Loucy (cell line): ENCODE measurements around the gene VAV1.

Experiments used
- H2AFZ ChIP-seq: fragments of 200-600 bp; sonication (generic); 2 replicates; pipeline ENCODE4 v1.6.0; 2016; ENCODE audit warnings: antibody characterized with exemption, mild to moderate bottlenecking, low read length, moderate library complexity
- H3F3A ChIP-seq: fragments of 200-600 bp; 2 replicates; pipeline ENCODE4 v1.6.0; 2016; ENCODE audit warnings: antibody characterized with exemption, low read depth, mild to moderate bottlenecking
- H3K27me3 ChIP-seq: fragments of 200-600 bp; sonication (generic); 2 replicates; pipeline ENCODE4 v1.6.1; 2014; ENCODE audit warnings: low read length, mild to moderate bottlenecking; ENCODE audit not compliant: insufficient read depth, poor library complexity, severe bottlenecking
- H3K36me3 ChIP-seq: fragments of 200-600 bp; sonication (generic); 2 replicates; pipeline ENCODE4 v1.6.1; 2016; ENCODE audit warnings: low read length; ENCODE audit not compliant: insufficient read depth
- H3K4me1 ChIP-seq: fragments of 200-600 bp; sonication (generic); 2 replicates; pipeline ENCODE4 v1.5.1; 2014; ENCODE audit warnings: low read length, mild to moderate bottlenecking; ENCODE audit not compliant: insufficient read depth, poor library complexity, severe bottlenecking
- H3K4me2 ChIP-seq: fragments of 200-600 bp; sonication (generic); 2 replicates; pipeline ENCODE4 v1.6.0; 2014; ENCODE audit warnings: antibody characterized with exemption, low read length, low read depth, mild to moderate bottlenecking; ENCODE audit not compliant: poor library complexity, severe bottlenecking
- H3K4me3 ChIP-seq: fragments of 200-600 bp; sonication (generic); 2 replicates; pipeline ENCODE4 v1.5.1; 2014; ENCODE audit warnings: low read length, mild to moderate bottlenecking, mixed read lengths; ENCODE audit not compliant: poor library complexity, severe bottlenecking
- H3K79me2 ChIP-seq: fragments of 200-600 bp; sonication (generic); 2 replicates; pipeline ENCODE4 v1.6.1; 2014; ENCODE audit warnings: low read length; ENCODE audit not compliant: insufficient read depth
- H3K9ac ChIP-seq: fragments of 200-600 bp; sonication (generic); 2 replicates; pipeline ENCODE4 v1.6.0; 2014; ENCODE audit warnings: mild to moderate bottlenecking, low read depth, low read length, moderate library complexity; ENCODE audit not compliant: poor library complexity, severe bottlenecking
- H3K9me2 ChIP-seq: fragments of 200-600 bp; sonication (generic); replicated peaks from 2 replicates; pipeline ENCODE4 v1.6.1; 2016; ENCODE audit warnings: low read depth, low read length, mixed read lengths
- H3K9me3 ChIP-seq: fragments of 200-600 bp; sonication (generic); 2 replicates; pipeline ENCODE4 v1.6.1; 2014; ENCODE audit warnings: mild to moderate bottlenecking, antibody characterized with exemption, low read length, low read depth; ENCODE audit not compliant: insufficient read depth
- H4K20me1 ChIP-seq: fragments of 200-600 bp; sonication (generic); 2 replicates; pipeline ENCODE4 v1.6.0; 2014; ENCODE audit warnings: antibody characterized with exemption, low read length, mild to moderate bottlenecking; ENCODE audit not compliant: insufficient read depth, poor library complexity, severe bottlenecking
- EZH2phosphoT487 ChIP-seq: fragments of 200-600 bp; IDR thresholded peaks from 2 replicates; pipeline ENCODE4 v1.6.1; 2018; ENCODE audit warnings: antibody characterized with exemption, mild to moderate bottlenecking, moderate library complexity, borderline replicate concordance
- TF ChIP-seq, protein P1 (sequence below): fragments of 200-600 bp; sonication (generic); conservative IDR thresholded peaks from 2 replicates; pipeline ENCODE4 v1.5.1; 2014; ENCODE audit warnings: mild to moderate bottlenecking, antibody characterized with exemption, low read length

Gene VAV1

DNA sequence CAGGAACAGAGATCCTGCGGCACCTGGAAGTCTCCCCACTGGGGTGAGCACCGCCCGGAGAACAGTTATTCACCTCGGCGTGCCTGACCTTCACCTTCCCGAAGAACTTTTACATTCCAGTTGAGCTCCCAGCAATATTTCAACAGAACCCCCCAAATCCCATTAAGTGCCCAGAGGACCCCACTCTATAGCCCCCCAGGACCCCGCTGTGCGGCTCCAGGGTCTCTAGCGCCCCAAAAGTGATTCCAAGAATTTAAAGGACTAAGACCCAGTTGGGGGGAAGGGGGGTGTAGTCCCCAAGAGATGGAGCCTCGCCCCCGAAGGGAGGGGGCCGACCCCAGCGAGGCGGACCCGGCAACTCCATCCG lies 35.6 kb upstream of the VAV1 start:
- no peaks in the 10 kb centered on the region for H3K9me2 ChIP-seq
- H3K4me1 ChIP-seq, result peaks cover 37% of the 10 kb centered on the region
- TF ChIP-seq, protein P1, sequence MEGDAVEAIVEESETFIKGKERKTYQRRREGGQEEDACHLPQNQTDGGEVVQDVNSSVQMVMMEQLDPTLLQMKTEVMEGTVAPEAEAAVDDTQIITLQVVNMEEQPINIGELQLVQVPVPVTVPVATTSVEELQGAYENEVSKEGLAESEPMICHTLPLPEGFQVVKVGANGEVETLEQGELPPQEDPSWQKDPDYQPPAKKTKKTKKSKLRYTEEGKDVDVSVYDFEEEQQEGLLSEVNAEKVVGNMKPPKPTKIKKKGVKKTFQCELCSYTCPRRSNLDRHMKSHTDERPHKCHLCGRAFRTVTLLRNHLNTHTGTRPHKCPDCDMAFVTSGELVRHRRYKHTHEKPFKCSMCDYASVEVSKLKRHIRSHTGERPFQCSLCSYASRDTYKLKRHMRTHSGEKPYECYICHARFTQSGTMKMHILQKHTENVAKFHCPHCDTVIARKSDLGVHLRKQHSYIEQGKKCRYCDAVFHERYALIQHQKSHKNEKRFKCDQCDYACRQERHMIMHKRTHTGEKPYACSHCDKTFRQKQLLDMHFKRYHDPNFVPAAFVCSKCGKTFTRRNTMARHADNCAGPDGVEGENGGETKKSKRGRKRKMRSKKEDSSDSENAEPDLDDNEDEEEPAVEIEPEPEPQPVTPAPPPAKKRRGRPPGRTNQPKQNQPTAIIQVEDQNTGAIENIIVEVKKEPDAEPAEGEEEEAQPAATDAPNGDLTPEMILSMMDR, result peak; percentile 33
- TF ChIP-seq EZH2phosphoT487, result no peak

DNA sequence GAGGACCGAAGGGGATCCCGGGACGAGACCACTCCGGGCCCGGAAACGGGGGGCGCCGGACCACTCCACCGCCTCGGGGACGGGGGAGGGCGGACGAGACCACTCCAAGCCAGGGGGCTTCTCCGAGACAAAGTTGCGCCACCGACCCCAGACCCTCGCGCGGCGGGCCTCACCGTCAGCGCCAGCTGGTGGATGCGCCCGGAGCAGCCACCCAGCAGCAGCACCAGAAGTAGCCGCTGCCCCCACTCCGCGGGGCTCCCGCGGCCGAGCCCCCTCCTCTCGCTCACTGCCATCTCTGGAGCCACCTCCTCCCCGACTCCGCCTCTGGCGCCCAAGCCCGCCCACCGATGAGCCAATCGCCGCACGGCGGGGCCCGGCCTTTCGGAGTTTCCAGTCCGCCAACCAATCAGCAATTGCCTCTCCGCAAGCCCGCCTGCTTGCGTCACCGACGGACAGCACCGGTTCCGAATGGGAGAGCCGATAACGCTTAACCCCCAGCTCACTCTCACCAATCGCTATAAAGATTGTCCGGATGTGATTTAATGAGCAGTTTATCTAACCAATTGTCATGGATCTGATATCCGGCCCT lies 35.1 kb upstream of the VAV1 start, which contains the start of gene GPR108:
TSS of gene GPR108 (minus strand) at position 297 of the 589 bp plus-strand sequence. CDS start at position 293, 4 bp downstream.
- H2AFZ ChIP-seq, result peak within 1 kb of the TSS; percentile 81
- peak within 1 kb of the TSS; percentile 94 for H3K4me3 ChIP-seq
- H3K27me3 ChIP-seq, result no peaks in the 10 kb centered on the region
- TF ChIP-seq, protein P1, result no peak
- TF ChIP-seq EZH2phosphoT487, result no peak
- H3K9me3 ChIP-seq, result no peaks in the 10 kb centered on the region
- H3K36me3 ChIP-seq, result no peaks in the 10 kb centered on the region
- peaks cover 37% of the 10 kb centered on the region for H3K4me1 ChIP-seq
- H4K20me1 ChIP-seq, result peaks cover 7% of the 10 kb centered on the region
- H3F3A ChIP-seq, result no peaks in the 10 kb centered on the region
- H3K9me2 ChIP-seq, result no peaks in the 10 kb centered on the region
- peaks cover 11% of the 10 kb centered on the region; the same call in 1 of the 2 replicates for H3K79me2 ChIP-seq
- H3K9ac ChIP-seq, result peak within 1 kb of the TSS; percentile 88
- peak within 1 kb of the TSS; percentile 85 for H3K4me2 ChIP-seq

More for the DNA sequence above, 35.6 kb upstream of the VAV1 start:
- Histone ChIP-seq H3K4me2 (peak overlapping the region; percentile 85), H3K9me3 (no peaks in the 10 kb centered on the region), H3F3A (no peaks in the 10 kb centered on the region), H3K9ac (peak overlapping the region; percentile 88), H2AFZ (peak overlapping the region; percentile 81), H3K27me3 (no peaks in the 10 kb centered on the region), H3K36me3 (no peaks in the 10 kb centered on the region), H4K20me1 (peaks cover 7% of the 10 kb centered on the region), H3K4me3 (peak overlapping the region; percentile 94), H3K79me2 (peaks cover 11% of the 10 kb centered on the region; the same call in 1 of the 2 replicates)

DNA sequence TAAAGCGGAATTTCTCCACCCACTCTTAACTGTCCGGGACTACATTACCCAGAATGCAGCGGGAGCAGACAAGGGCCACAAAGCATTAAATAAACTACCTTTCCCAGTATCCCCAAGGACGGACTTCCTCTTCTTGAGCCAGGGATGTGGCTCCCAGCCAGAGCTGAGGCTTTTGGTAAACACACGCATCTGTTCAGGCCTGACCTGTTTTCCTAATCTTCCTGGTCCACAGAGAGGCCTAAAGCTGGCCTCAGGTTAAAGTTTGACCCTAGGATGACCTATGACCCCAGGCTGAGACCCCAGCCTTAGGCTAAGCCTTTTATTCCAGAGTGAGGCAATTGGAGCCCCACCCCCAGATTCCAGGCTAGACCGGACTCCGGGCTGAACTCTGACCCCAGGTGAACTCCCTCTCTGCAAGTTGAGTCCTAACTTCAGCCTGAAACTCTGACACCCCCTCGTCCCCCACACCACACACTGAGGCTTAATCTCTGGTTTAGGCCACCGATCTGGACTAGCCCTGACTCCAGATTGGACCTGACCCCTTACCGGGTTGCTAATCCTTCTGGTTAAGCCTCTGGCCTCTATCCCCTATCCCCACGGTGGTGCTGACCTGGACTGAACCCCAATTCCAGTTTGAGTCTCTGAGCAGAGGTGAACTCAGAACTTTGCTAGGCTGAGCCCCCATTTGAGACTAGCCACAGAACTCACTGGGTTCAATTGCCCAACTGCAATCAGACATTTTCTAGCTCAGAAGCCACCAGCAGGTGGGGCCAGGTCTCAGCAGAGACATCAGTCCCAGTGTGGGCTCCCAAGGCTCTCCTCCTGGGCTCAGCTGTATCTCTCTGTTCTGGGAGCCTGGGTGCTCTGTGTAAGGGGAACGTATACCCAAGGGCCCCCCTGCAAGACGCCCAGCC lies 34.4 kb upstream of the VAV1 start:
- H3K9ac ChIP-seq, result peak overlapping the region; percentile 65
- no peaks in the 10 kb centered on the region for H3K9me2 ChIP-seq
- H4K20me1 ChIP-seq, result peaks cover 7% of the 10 kb centered on the region
- no peaks in the 10 kb centered on the region for H3F3A ChIP-seq
- no peak for TF ChIP-seq EZH2phosphoT487
- TF ChIP-seq, protein P1, result peak; percentile 88
- no peaks in the 10 kb centered on the region for H3K36me3 ChIP-seq
- H3K79me2 ChIP-seq, result peaks cover 11% of the 10 kb centered on the region; the same call in 1 of the 2 replicates
- H3K27me3 ChIP-seq, result no peaks in the 10 kb centered on the region
- no peaks in the 10 kb centered on the region for H3K9me3 ChIP-seq
- peaks cover 37% of the 10 kb centered on the region for H3K4me1 ChIP-seq
- H2AFZ ChIP-seq, result peak overlapping the region; percentile 28; the same call in 1 of the 2 replicates
- peak overlapping the region; percentile 78 for H3K4me2 ChIP-seq
- H3K4me3 ChIP-seq, result peak overlapping the region; percentile 66
